Gastroesophageal sphincter (tissue), 3 donors: ENCODE measurements around the gene SLCO1A2.

Source experiments
- CTCF ChIP-seq, 4 experiments: fragments of 200-600 bp in 2 of 4; fragments of 450-650 bp in 2 of 4; sonication (generic) in 1 of 4; IDR thresholded peaks; one replicate each; pipeline ENCODE4 v1.5.1; 2017 to 2019; ENCODE audit warnings: antibody characterized with exemption in 4 of 4, mild to moderate bottlenecking in 2 of 4, moderate library complexity in 2 of 4
- EP300 ChIP-seq: sonication (generic); formaldehyde crosslinking; IDR thresholded peaks from one replicate; pipeline ENCODE4 v1.6.1; 2017; ENCODE audit warnings: antibody characterized with exemption, mild to moderate bottlenecking
- POLR2A ChIP-seq, 2 donors: fragments of 450-650 bp; IDR thresholded peaks; one replicate each; pipeline ENCODE4 v1.6.1; 2017; ENCODE audit warnings: antibody characterized with exemption in 2 of 2, mild to moderate bottlenecking in 2 of 2, moderate library complexity in 1 of 2
- POLR2AphosphoS5 ChIP-seq: sonication (generic); formaldehyde crosslinking; IDR thresholded peaks from one replicate; pipeline ENCODE4 v1.6.1; 2017; ENCODE audit warnings: antibody characterized with exemption

- no peak for TF ChIP-seq POLR2AphosphoS5
- no peak for TF ChIP-seq CTCF (IDR thresholded peaks at IDR 0.05)
- no peak for TF ChIP-seq POLR2A (IDR thresholded peaks at IDR 0.05)
- no peak for TF ChIP-seq EP300
Observed at GRCh38 chr12:21234395-21234794, 100.3 kb downstream of the SLCO1A2 start.
